EH (cell line): ENCODE measurements around the gene MAP2K7.

ENCODE experiments used
- DNase-seq: peaks from one replicate; pipeline ENCODE4 v3.0.0-alpha.2; 2015; ENCODE audit warnings: low read depth

The MAP2K7 gene

GRCh38 chr19:7867092-7867844 is 36.4 kb upstream of the MAP2K7 start:
- no peak for DNase-seq

- no peak for DNase-seq
These were observed 35.4 kb upstream of the MAP2K7 start for GRCh38 chr19:7868326-7868670.

GRCh38 chr19:7868671-7869452 is 34.8 kb upstream of the MAP2K7 start:
- peak; percentile 77 for DNase-seq

GRCh38 chr19:7869453-7869909 is 34.2 kb upstream of the MAP2K7 start:
- peak; percentile 62 for DNase-seq

- DNase-seq, result peak; percentile 56
These were observed 33.7 kb upstream of the MAP2K7 start for GRCh38 chr19:7869910-7870511.

- DNase-seq, result peak; percentile 63
These were observed 32.9 kb upstream of the MAP2K7 start for GRCh38 chr19:7870571-7871436.

GRCh38 chr19:7871437-7872305 is 32.0 kb upstream of the MAP2K7 start:
- peak; percentile 94 for DNase-seq

GRCh38 chr19:7872306-7873204 is 31.1 kb upstream of the MAP2K7 start:
- DNase-seq, result no peak

GRCh38 chr19:7873304-7874075 is 30.2 kb upstream of the MAP2K7 start:
- DNase-seq, result no peak

- DNase-seq, result no peak
These were observed 29.4 kb upstream of the MAP2K7 start, which contains the start of gene PRR36 for GRCh38 chr19:7874076-7874896. PRR36 (minus strand) TSS chr19:7874390; CDS start chr19:7873689, 701 bp downstream.

GRCh38 chr19:7874897-7875273 is 28.8 kb upstream of the MAP2K7 start:
- no peak for DNase-seq

- DNase-seq, result peak; percentile 39
These were observed 26.3 kb upstream of the MAP2K7 start for GRCh38 chr19:7877249-7877836.

GRCh38 chr19:7879111-7879807 is 24.4 kb upstream of the MAP2K7 start:
- DNase-seq, result no peak

- DNase-seq, result no peak
These were observed 23.8 kb upstream of the MAP2K7 start for GRCh38 chr19:7879836-7880235.

- no peak for DNase-seq
These were observed 21.8 kb upstream of the MAP2K7 start for GRCh38 chr19:7881910-7882309.

GRCh38 chr19:7883105-7883504 is 20.6 kb upstream of the MAP2K7 start:
- DNase-seq, result no peak
